GM19397 (cell line): ENCODE results near the gene P4HB.

Source experiments
- ATAC-seq: cut with Tn5 transposase; IDR thresholded peaks from one replicate; pipeline ENCODE4 v1.9.1; 2021; ENCODE audit warnings: mild to moderate bottlenecking, moderate library complexity; ENCODE audit not compliant: unreplicated experiment

P4HB gene

GRCh38 chr17:81898029-81898866 is 37.9 kb upstream of the P4HB start:
- ATAC-seq, result no peak

- no peak for ATAC-seq
These were observed 35.1 kb upstream of the P4HB start for GRCh38 chr17:81895400-81895799.

GRCh38 chr17:81891303-81891552 is 30.9 kb upstream of the P4HB start:
- ATAC-seq, result peak; percentile 20

GRCh38 chr17:81890447-81891302 is 30.3 kb upstream of the P4HB start:
- ATAC-seq, result no peak

GRCh38 chr17:81889602-81890001 is 29.3 kb upstream of the P4HB start:
- no peak for ATAC-seq

GRCh38 chr17:81888988-81889595 is 28.8 kb upstream of the P4HB start:
- no peak for ATAC-seq

GRCh38 chr17:81888105-81888987 is 28.0 kb upstream of the P4HB start:
- no peak for ATAC-seq

GRCh38 chr17:81885869-81886548 is 25.7 kb upstream of the P4HB start:
- ATAC-seq, result no peak

GRCh38 chr17:81885454-81885853 is 25.1 kb upstream of the P4HB start:
- no peak for ATAC-seq

- ATAC-seq, result no peak
These were observed 24.6 kb upstream of the P4HB start for GRCh38 chr17:81884968-81885367.

GRCh38 chr17:81884520-81884919 is 24.2 kb upstream of the P4HB start:
- ATAC-seq, result no peak

GRCh38 chr17:81879121-81879520 is 18.8 kb upstream of the P4HB start:
- ATAC-seq, result no peak

- ATAC-seq, result no peak
These were observed 18.0 kb upstream of the P4HB start for GRCh38 chr17:81878294-81878693.

- no peak for ATAC-seq
These were observed 17.2 kb upstream of the P4HB start for GRCh38 chr17:81877569-81877968.

GRCh38 chr17:81871387-81872230 is 11.3 kb upstream of the P4HB start:
- ATAC-seq, result peak; percentile 50

- peak; percentile 27 for ATAC-seq
These were observed 10.6 kb upstream of the P4HB start, which contains the start of gene ARHGDIA for GRCh38 chr17:81870981-81871386. Gene ARHGDIA, minus strand, starts transcription at chr17:81871337. Its CDS starts 1,407 bp downstream, at chr17:81869930.

GRCh38 chr17:81870131-81870980 is 10.0 kb upstream of the P4HB start:
- peak; percentile 5 for ATAC-seq
